IPS-18a (cell line): ENCODE data around the gene INSR.

ENCODE experiments used
- H3K27ac ChIP-seq: one replicate; pipeline ENCODE4 v1.5.1; 2013; ENCODE audit warnings: low read length
- H3K27me3 ChIP-seq: one replicate; pipeline ENCODE4 v1.6.1; 2013; ENCODE audit warnings: mild to moderate bottlenecking, low read length; ENCODE audit not compliant: control insufficient read depth, insufficient read depth
- H3K36me3 ChIP-seq: one replicate; pipeline ENCODE4 v1.6.1; 2013; ENCODE audit warnings: low read depth, low read length; ENCODE audit not compliant: control insufficient read depth
- H3K4me1 ChIP-seq: one replicate; pipeline ENCODE4 v1.6.1; 2013; ENCODE audit warnings: low read depth, low read length; ENCODE audit not compliant: control insufficient read depth
- H3K4me3 ChIP-seq: one replicate; pipeline ENCODE4 v1.5.1; 2013; ENCODE audit warnings: low read length
- H3K9ac ChIP-seq: one replicate; pipeline ENCODE4 v1.6.1; 2013; ENCODE audit warnings: mild to moderate bottlenecking, low read length, moderate library complexity
- H3K9me3 ChIP-seq: one replicate; pipeline ENCODE4 v1.6.1; 2013; ENCODE audit warnings: low read depth, low read length; ENCODE audit not compliant: control insufficient read depth

Gene INSR

GRCh38 chr19:7292950-7293761 lies 1.1 kb downstream of the INSR start:
- H3K4me3 ChIP-seq, result peak overlapping the region; percentile 61
- H3K27ac ChIP-seq, result no peak overlapping the region
- no peaks in the 10 kb centered on the region for H3K36me3 ChIP-seq
- no peaks in the 10 kb centered on the region for H3K9me3 ChIP-seq
- H3K4me1 ChIP-seq, result peaks cover 4% of the 10 kb centered on the region
- no peak overlapping the region for H3K9ac ChIP-seq
- H3K27me3 ChIP-seq, result peaks cover 20% of the 10 kb centered on the region

- H3K27ac ChIP-seq, result no peak overlapping the region
- peaks cover 4% of the 10 kb centered on the region for H3K4me1 ChIP-seq
- H3K9ac ChIP-seq, result no peak overlapping the region
- no peaks in the 10 kb centered on the region for H3K9me3 ChIP-seq
- peak overlapping the region; percentile 61 for H3K4me3 ChIP-seq
- peaks cover 20% of the 10 kb centered on the region for H3K27me3 ChIP-seq
- H3K36me3 ChIP-seq, result no peaks in the 10 kb centered on the region
These were observed 1.8 kb downstream of the INSR start for GRCh38 chr19:7292352-7292949.

GRCh38 chr19:7288977-7289376 lies 5.2 kb downstream of the INSR start:
- H3K9me3 ChIP-seq, result no peaks in the 10 kb centered on the region
- no peak overlapping the region for H3K4me3 ChIP-seq
- no peak overlapping the region for H3K27ac ChIP-seq
- no peak overlapping the region for H3K9ac ChIP-seq
- peaks cover 10% of the 10 kb centered on the region for H3K27me3 ChIP-seq
- no peaks in the 10 kb centered on the region for H3K4me1 ChIP-seq
- H3K36me3 ChIP-seq, result no peaks in the 10 kb centered on the region

GRCh38 chr19:7288131-7288530 lies 6.1 kb downstream of the INSR start:
- no peak overlapping the region for H3K9ac ChIP-seq
- H3K4me3 ChIP-seq, result no peak overlapping the region
- no peaks in the 10 kb centered on the region for H3K4me1 ChIP-seq

GRCh38 chr19:7287722-7288121 lies 6.5 kb downstream of the INSR start:
- Histone ChIP-seq H3K27ac (no peak overlapping the region), H3K4me3 (no peak overlapping the region), H3K27me3 (peaks cover 2% of the 10 kb centered on the region), H3K36me3 (no peaks in the 10 kb centered on the region), H3K9me3 (no peaks in the 10 kb centered on the region), H3K9ac (no peak overlapping the region), H3K4me1 (no peaks in the 10 kb centered on the region)

More at GRCh38 chr19:7288131-7288530, 6.1 kb downstream of the INSR start:
- H3K27me3 ChIP-seq, result peaks cover 6% of the 10 kb centered on the region
- no peaks in the 10 kb centered on the region for H3K9me3 ChIP-seq
- no peaks in the 10 kb centered on the region for H3K36me3 ChIP-seq
- H3K27ac ChIP-seq, result no peak overlapping the region

GRCh38 chr19:7280940-7281666 lies 13.1 kb downstream of the INSR start:
- Histone ChIP-seq H3K27ac (no peak overlapping the region), H3K36me3 (no peaks in the 10 kb centered on the region), H3K27me3 (no peaks in the 10 kb centered on the region), H3K9me3 (no peaks in the 10 kb centered on the region), H3K4me3 (no peak overlapping the region), H3K9ac (no peak overlapping the region), H3K4me1 (no peaks in the 10 kb centered on the region)

- Histone ChIP-seq H3K4me3 (no peak overlapping the region), H3K27me3 (no peaks in the 10 kb centered on the region), H3K9me3 (no peaks in the 10 kb centered on the region), H3K9ac (no peak overlapping the region), H3K36me3 (no peaks in the 10 kb centered on the region), H3K27ac (no peak overlapping the region), H3K4me1 (no peaks in the 10 kb centered on the region)
These were observed 21.2 kb downstream of the INSR start for GRCh38 chr19:7272856-7273578.

GRCh38 chr19:7268705-7269098 lies 25.5 kb downstream of the INSR start:
- H3K27me3 ChIP-seq, result no peaks in the 10 kb centered on the region
- no peaks in the 10 kb centered on the region for H3K9me3 ChIP-seq
- no peak overlapping the region for H3K9ac ChIP-seq
- peaks cover 11% of the 10 kb centered on the region for H3K36me3 ChIP-seq
- H3K4me1 ChIP-seq, result no peaks in the 10 kb centered on the region
- no peak overlapping the region for H3K27ac ChIP-seq
- no peak overlapping the region for H3K4me3 ChIP-seq

GRCh38 chr19:7267792-7268704 lies 26.2 kb downstream of the INSR start:
- Histone ChIP-seq H3K4me3 (no peak overlapping the region), H3K9ac (no peak overlapping the region), H3K36me3 (peaks cover 11% of the 10 kb centered on the region), H3K4me1 (no peaks in the 10 kb centered on the region), H3K27me3 (no peaks in the 10 kb centered on the region), H3K9me3 (no peaks in the 10 kb centered on the region), H3K27ac (no peak overlapping the region)

GRCh38 chr19:7266832-7267231 lies 27.4 kb downstream of the INSR start:
- no peak overlapping the region for H3K27ac ChIP-seq
- H3K9ac ChIP-seq, result no peak overlapping the region
- no peaks in the 10 kb centered on the region for H3K27me3 ChIP-seq
- H3K36me3 ChIP-seq, result peaks cover 11% of the 10 kb centered on the region
- H3K9me3 ChIP-seq, result no peaks in the 10 kb centered on the region
- no peaks in the 10 kb centered on the region for H3K4me1 ChIP-seq
- no peak overlapping the region for H3K4me3 ChIP-seq
